Measurements from ENCODE around the gene PRICKLE2.

DNA sequence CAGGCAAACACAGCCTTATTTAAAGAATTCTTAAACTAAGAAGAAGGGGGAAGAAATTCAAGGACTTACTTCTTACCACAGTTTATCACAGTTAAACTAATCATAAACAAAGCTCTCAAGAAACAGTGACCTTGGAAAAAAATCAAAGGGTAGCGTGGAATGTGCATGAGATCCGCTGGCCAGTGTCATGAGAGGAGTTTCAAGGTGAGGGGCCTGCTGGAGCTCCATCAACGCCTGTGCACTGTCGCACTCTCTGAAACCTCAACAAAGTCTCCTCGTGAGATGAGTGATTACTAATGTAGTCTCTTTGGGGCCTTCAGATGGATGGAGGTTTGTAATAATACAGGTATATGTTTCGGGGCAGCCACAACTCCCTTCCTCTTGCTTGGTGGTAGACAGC, 28.4 kb upstream of the PRICKLE2 start:
- TF ChIP-seq GATA2 (IDR thresholded peaks at IDR 0.05; ENCODE audit: low read depth, low read length) (no peak), GATA3 (IDR thresholded peaks at IDR 0.05; ENCODE audit: low read depth, low read length) (no peak)
